Subcutaneous adipose tissue (tissue), 4 donors: ENCODE data around the gene PPP1CA. TPM values are rescaled to one million over a fixed set of nuclear protein-coding genes. Genes with fewer than 3 reads are reported as not detected.

Experiments
- total RNA-seq, 4 donors: library from RNA; depleted of rRNA; stranded (reverse); fragments of >200 nt; gene quantifications; one replicate each; pipeline ENCODE4 v1.1.0, GENCODE V29; 2016
- TF ChIP-seq, protein P1 (sequence below): fragments of 450-650 bp; IDR thresholded peaks from one replicate; pipeline ENCODE4 v1.5.1; 2016; ENCODE audit warnings: low read depth, mild to moderate bottlenecking, control low read depth, antibody characterized with exemption, moderate library complexity

Gene PPP1CA
- 100 to 1,000 TPM in 1 of 4 donors, 10 to 100 TPM in 3; 60.8 to 110 (median 64.9) TPM for total RNA-seq

DNA sequence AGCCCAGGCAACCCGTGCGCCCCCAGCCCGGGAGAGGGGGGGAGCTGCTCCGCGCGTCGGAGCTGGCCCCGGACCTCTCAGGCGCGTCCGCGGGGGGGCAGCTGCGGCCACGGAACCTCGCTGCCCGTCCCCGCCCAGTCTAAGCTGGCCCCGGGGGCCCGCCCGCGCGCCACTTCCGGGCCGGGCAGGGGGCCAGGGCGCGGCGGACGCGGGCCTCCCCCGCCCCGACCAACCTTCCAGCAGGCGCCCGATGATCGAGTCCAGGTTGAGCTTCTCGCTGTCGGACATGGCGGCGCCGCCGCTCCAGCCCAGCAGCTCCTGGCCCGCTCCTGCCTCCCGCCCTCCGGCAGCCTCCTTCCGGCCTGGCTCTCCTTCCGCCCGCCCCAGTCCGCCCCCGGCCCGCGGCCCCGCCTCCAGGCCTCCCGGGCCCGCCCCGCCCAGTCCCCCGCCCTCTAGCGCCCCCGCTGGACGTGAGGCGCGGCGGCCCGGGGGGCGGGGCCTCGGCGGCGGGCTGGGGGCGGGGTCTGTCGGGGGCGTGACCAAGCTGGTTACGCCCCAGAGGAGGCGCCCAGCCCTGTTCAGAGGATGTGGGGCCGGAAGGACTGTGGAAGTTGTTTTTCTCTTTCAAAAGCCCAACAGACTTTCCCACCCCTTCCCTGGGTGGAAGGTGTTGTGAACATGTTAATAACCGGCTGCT is at the start of gene PPP1CA:
Gene PPP1CA, minus strand, starts transcription at position 364 of the 697 bp plus-strand sequence. Its CDS starts 76 bp downstream, at position 288.
- TF ChIP-seq, protein P1, sequence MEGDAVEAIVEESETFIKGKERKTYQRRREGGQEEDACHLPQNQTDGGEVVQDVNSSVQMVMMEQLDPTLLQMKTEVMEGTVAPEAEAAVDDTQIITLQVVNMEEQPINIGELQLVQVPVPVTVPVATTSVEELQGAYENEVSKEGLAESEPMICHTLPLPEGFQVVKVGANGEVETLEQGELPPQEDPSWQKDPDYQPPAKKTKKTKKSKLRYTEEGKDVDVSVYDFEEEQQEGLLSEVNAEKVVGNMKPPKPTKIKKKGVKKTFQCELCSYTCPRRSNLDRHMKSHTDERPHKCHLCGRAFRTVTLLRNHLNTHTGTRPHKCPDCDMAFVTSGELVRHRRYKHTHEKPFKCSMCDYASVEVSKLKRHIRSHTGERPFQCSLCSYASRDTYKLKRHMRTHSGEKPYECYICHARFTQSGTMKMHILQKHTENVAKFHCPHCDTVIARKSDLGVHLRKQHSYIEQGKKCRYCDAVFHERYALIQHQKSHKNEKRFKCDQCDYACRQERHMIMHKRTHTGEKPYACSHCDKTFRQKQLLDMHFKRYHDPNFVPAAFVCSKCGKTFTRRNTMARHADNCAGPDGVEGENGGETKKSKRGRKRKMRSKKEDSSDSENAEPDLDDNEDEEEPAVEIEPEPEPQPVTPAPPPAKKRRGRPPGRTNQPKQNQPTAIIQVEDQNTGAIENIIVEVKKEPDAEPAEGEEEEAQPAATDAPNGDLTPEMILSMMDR, result no peak

DNA sequence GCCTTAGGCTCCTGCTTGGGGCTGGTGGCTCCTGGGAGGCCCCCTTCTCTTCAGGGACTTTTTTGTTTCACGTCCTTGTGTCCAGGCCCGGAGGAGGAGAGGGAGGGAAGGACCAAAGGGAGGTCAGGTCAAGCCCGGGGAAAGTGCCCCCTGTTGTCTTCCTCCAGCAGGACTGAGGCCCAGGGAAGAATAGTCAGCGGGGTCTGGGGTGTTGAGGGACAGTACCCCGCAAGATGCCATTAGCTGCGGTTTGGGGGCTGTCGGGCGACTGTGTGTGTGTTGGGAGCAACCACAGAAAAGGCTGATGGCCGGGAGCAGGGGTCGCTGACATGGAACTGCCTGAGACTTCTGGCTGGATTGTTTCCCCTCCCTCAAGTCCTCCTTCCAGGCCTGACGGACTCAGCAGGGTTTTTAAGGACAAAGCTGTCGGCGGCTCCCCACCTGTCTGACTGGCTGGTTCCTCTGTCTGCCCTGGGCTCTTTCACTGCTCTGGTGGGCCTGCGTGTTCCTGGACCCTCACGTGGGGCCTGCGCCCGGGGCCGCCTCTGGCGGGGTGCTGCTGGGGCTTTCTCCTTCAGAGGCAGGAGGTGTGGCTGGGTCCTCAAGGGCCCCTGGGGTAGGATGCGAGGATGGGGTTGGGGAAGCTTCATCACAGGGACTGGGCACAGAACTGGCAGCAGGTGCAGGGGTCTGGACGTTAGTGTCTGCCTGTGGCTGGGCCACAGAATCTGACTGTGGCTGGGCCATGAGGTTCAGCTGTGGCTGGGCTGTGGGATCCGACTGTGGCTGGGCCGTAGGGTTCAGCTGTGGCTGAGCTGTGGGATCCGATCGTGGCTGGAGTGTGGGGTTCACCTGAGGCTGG is 49.4 kb upstream of the PPP1CA start:
- TF ChIP-seq, protein P1, result no peak

DNA sequence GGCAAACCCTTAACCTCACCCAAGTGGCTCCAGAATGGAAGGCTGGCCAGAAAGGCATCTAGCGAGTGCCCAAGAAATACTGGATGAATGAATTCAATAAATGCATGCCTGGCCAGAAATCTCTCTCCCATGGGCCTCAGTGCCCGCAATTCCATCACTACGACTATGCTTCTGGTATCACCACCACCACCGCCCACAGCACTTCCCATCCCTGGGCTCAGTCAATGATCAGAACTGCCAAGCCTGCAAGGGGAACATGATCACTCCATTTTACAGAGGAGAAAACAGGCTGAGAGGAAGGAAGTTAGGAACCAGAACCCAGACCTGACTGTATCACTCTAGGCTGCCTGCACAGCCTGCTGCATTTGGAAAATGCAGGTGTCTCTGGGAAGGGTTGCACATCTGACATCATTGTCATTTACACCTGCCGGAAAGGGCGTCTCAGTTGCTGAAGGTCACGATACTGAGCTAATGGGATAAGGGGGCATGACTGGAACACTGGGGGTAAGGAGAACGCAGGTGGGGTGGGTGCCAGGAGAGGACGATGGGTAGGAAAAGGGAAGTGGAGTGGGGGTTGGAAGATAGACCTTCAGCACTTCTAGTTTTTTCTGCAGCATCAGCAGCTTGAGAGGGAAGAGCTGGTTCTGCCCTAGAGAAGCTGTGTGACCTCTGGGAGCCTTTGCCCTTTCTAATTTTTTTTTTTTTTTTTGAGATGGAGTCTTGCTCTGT is 47.6 kb upstream of the PPP1CA start:
- TF ChIP-seq, protein P1, result no peak

DNA sequence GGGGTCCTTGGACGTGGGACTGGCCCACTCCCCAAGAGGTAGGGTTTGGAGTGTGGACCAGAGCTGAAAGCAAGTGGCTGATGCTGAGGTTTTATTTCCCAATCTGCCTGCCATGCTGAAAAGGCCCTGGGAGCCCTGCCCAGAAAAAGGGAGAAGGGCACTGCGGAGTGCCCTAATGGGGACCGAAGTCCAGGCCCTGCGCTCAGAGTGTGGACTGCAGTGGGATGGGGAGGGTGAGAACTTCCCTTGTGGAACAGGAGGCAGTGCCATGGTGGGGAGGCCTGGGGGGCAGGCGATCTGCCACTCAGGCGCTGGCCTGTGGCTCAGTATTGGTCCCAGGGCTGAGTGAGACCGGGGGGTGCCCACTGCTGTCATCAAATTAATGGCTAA is 46.6 kb upstream of the PPP1CA start:
- TF ChIP-seq, protein P1, result no peak

DNA sequence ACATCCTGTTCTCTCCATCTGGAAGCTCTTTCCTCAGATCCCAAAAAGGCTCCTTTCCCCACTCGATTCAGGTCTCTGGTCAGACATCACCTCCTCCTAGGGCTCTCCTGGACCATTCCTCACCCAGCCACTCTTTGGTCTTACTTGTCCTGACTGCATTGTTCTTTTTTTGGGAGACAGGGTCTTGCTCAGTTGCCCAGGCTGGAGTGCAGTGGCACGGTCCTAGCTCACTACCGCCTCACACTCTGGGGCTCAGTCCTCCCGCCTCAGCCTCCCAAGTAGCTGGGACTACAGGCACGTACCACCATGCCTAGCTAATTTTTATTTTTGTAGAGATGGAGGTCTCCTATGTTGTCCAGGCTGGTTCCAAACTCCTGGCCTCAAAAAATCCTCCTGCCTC is 43.9 kb upstream of the PPP1CA start:
- TF ChIP-seq, protein P1, result no peak

DNA sequence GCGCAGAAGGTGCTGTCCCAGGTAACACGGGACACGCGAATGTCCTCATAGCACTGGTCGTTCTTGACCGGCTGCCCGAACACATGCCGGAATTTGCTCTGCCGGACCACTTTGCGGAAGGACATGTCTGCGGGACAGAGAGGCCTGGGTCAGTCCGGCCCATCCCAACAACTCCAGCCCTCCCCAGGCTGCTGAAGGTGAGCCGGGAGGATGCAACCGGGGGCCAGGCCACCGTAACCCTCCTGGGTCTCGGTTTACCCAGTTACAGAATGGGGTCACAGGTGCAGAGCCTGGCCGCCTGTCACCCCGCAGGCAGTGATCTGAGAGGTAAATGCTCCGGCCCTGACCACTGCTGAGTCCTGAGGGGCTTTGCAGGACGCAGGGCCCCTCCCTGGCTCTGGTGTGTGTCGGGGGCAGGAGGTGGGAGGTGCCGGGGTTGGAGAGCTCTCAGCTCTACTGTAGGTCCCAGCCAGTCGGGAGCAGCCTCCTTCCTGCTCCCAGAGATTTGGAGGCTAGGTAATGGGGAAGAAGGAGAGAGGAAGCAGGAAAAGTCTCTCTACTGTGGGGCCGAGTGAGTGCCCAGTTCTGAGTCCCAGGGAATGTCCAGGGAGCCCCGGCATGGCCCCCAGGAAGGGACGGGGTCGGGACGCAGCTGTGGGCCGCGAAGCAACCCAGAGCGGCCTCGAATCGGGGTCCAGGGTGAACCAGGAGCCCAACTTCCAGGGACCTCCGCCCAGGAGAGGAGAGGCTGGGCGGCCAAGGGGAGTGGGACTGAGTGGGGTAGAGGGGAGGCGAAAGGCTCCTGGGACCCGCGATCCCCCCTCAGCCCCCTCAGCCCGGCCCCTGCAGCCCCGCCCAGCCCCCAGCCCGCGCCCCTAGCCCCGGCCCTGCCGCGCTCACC is 41.1 kb upstream of the PPP1CA start:
- TF ChIP-seq, protein P1, result no peak
